Airway epithelial cell (primary cell): ENCODE results near the gene DARS1. TPM values are rescaled to one million over a fixed set of nuclear protein-coding genes. Genes with fewer than 3 reads are reported as not detected.

ENCODE experiments used
- total RNA-seq: library from RNA; depleted of rRNA; stranded (reverse); fragments of >200 nt; gene quantifications from 2 replicates; pipeline ENCODE4 v1.2.3, GENCODE V29; 2015

Gene DARS1
- total RNA-seq = 71.8 and 81.7 TPM in 2 replicates

GRCh38 chr2:135985018-135985825 is at the start of gene DARS1:
TSS of gene DARS1 (minus strand) at chr2:135985626. CDS start at chr2:135985468, 158 bp downstream.

DNA sequence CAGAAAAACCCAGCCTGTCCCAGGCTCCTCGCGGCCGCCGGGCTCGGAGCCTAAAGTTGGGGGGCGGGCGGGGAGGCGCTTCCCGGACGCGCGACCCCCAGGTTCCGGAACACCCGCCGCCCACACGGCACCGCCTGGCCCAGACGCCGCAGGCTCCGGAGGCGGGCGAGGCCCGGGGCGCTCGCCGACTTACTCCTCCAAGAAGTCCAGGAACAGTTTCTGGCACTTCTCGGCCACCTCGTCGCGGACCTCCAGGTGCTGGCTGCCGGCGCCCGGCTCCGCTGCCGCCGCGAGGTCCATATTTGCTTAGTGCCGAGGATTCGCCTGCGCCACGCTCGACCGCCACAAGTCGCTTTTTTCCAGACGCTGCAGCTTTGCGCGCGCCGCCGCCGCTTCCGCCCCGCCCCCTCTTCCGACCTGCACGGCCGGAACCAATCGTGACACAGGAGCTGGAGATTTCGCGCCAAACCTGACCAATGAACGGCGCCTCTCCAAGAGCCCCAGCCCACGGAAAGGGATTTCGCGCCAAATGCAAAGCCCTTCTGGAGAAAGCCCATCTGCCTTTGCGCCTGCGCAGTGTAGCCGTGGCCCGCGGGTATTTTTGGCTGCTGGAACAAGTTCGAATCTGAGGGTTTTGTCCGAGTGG is 109.2 kb downstream of the DARS1 start, which contains the start of gene MCM6:
MCM6 (minus strand) TSS at position 378 of the 646 bp plus-strand sequence; CDS start at position 300, 78 bp downstream.

Other genes starting within 250 kb of the DARS1 start
- gene UBXN4, start 243.8 kb downstream of the DARS1 start, total RNA-seq = 33.1 and 43.9 TPM in 2 replicates
- not detected in 2 replicates for gene LCT, start 148.4 kb downstream of the DARS1 start, total RNA-seq
- gene MCM6, start 109.2 kb downstream of the DARS1 start, total RNA-seq = 22.5 and 33.1 TPM in 2 replicates
- not detected in 2 replicates for gene CXCR4, start 132.5 kb upstream of the DARS1 start, total RNA-seq